HG02759 (cell line): ENCODE results near the gene SPATA32.

ENCODE experiments used
- ATAC-seq: cut with Tn5 transposase; IDR thresholded peaks from one replicate; pipeline ENCODE4 v1.9.1; 2021; ENCODE audit warnings: mild to moderate bottlenecking, moderate library complexity; ENCODE audit not compliant: unreplicated experiment

The SPATA32 gene

GRCh38 chr17:45230787-45231480, 31.0 kb downstream of the SPATA32 start:
- no peak for ATAC-seq

- no peak for ATAC-seq
These were observed 31.5 kb downstream of the SPATA32 start for GRCh38 chr17:45230410-45230786.

GRCh38 chr17:45229681-45230409, 32.0 kb downstream of the SPATA32 start:
- ATAC-seq: no peak

- peak; percentile 37 for ATAC-seq
These were observed 32.9 kb downstream of the SPATA32 start for GRCh38 chr17:45228763-45229539.

- no peak for ATAC-seq
These were observed 33.8 kb downstream of the SPATA32 start for GRCh38 chr17:45227926-45228762.

GRCh38 chr17:45227101-45227925, 34.6 kb downstream of the SPATA32 start:
- peak; percentile 32 for ATAC-seq

- ATAC-seq: no peak
These were observed 35.3 kb downstream of the SPATA32 start for GRCh38 chr17:45226576-45226975.

- ATAC-seq: peak; percentile 45
These were observed 35.8 kb downstream of the SPATA32 start for GRCh38 chr17:45225964-45226530.

- ATAC-seq: no peak
These were observed 36.7 kb downstream of the SPATA32 start for GRCh38 chr17:45225051-45225700.

GRCh38 chr17:45224671-45225050, 37.2 kb downstream of the SPATA32 start:
- no peak for ATAC-seq

- ATAC-seq: no peak
These were observed 38.1 kb downstream of the SPATA32 start for GRCh38 chr17:45223539-45224528.

- ATAC-seq: no peak
These were observed 38.8 kb downstream of the SPATA32 start for GRCh38 chr17:45222996-45223538.

- ATAC-seq: no peak
These were observed 39.5 kb downstream of the SPATA32 start for GRCh38 chr17:45222289-45222995.

- ATAC-seq: no peak
These were observed 39.9 kb downstream of the SPATA32 start for GRCh38 chr17:45222014-45222288.

GRCh38 chr17:45221081-45222013, 40.5 kb downstream of the SPATA32 start, which contains the start of gene FMNL1:
FMNL1 (plus strand) TSS chr17:45221885; CDS start chr17:45222125, 240 bp downstream.
- ATAC-seq: no peak

- no peak for ATAC-seq
These were observed 41.8 kb downstream of the SPATA32 start for GRCh38 chr17:45220079-45220478.
